Lung (tissue), 12 donors: ENCODE measurements around the gene ACACA. TPM values are rescaled to one million over a fixed set of nuclear protein-coding genes. Genes with fewer than 3 reads are reported as not detected.

Experiments used
- ATAC-seq: fragments of 200-7000 bp; cut with Tn5 transposase; one replicate; pipeline ENCODE4 v1.9.1; 2020; ENCODE audit warnings: moderate number of reproducible peaks; ENCODE audit not compliant: insufficient read depth, low FRiP score
- DNase-seq, 3 donors: peaks; one replicate each; pipeline ENCODE4 v3.0.0-alpha.2; 2013 to 2017
- H3K27ac ChIP-seq, 2 donors: one replicate each; pipeline ENCODE4 v1.5.1; 2013; ENCODE audit warnings: mild to moderate bottlenecking in 2 of 2, moderate library complexity in 2 of 2, control low read depth in 1 of 2, inconsistent platforms in 1 of 2, low read depth in 1 of 2, low read length in 1 of 2
- H3K27me3 ChIP-seq, 3 donors: one replicate each; pipeline ENCODE4 v1.5.1; 2013; ENCODE audit warnings: low read length in 2 of 3; ENCODE audit not compliant: control insufficient read depth in 3 of 3, insufficient read depth in 3 of 3
- H3K36me3 ChIP-seq, 4 donors: one replicate each; pipeline ENCODE4 v1.5.1; 2013; ENCODE audit warnings: low read length in 4 of 4, mild to moderate bottlenecking in 1 of 4, moderate library complexity in 1 of 4; ENCODE audit not compliant: control insufficient read depth in 4 of 4, insufficient read depth in 4 of 4
- H3K4me1 ChIP-seq, 5 donors: one replicate each; pipeline ENCODE4 v1.5.1; 2013; ENCODE audit warnings: low read length in 5 of 5, mild to moderate bottlenecking in 2 of 5, moderate library complexity in 1 of 5; ENCODE audit not compliant: control insufficient read depth in 5 of 5, insufficient read depth in 5 of 5
- H3K4me3 ChIP-seq: one replicate; pipeline ENCODE4 v1.5.1; 2013; ENCODE audit warnings: mild to moderate bottlenecking, control low read depth, moderate library complexity
- H3K9ac ChIP-seq, 2 donors: one replicate each; pipeline ENCODE4 v1.5.1; 2013; ENCODE audit warnings: low read length in 2 of 2, control low read depth in 1 of 2; ENCODE audit not compliant: insufficient read depth in 1 of 2
- H3K9me3 ChIP-seq, 4 donors: one replicate each; pipeline ENCODE4 v1.5.1; 2013; ENCODE audit warnings: low read length in 3 of 4, mild to moderate bottlenecking in 1 of 4, moderate library complexity in 1 of 4; ENCODE audit not compliant: control insufficient read depth in 4 of 4, insufficient read depth in 3 of 4
- WGBS, 2 donors: extraction: QIAGEN DNeasy Blood & Tissue Kit; methylation state at CpG; one replicate each; pipeline ENCODE4 v1.1.7; 2013; 5-methylcytosine and 5-hydroxymethylcytosine counted together
- polyA plus RNA-seq, 2 donors: library from polyadenylated mRNA; stranded (reverse); fragments of 200-250 nt; gene quantifications; one replicate each; pipeline ENCODE4 v1.2.1, GENCODE V29; 2013
- total RNA-seq, 2 donors: library from RNA; depleted of rRNA in 1 of 2; stranded (reverse); fragments of >200 nt in 1 of 2; gene quantifications; one replicate each; pipeline ENCODE4 v1.2.1, GENCODE V29; 2014 to 2021
- TF ChIP-seq, protein P1 (sequence below): IDR thresholded peaks from 2 replicates; pipeline ENCODE4 v1.5.1; 2012; ENCODE audit warnings: mild to moderate bottlenecking; ENCODE audit errors: control extremely low read depth, extremely low read depth
- donor health status: control.
- donor health status: control.
- donor health status: Bipolar disorder and iron deficiency.
- donor health status: healthy.
- donor health status: DM: yes; HTN: yes; CAD: no.

The ACACA gene
- total and polyA plus RNA-seq, 4 donors, result 26.0 to 111 (median 55.6) TPM

GRCh38 chr17:37299257-37299980, 107.2 kb downstream of the ACACA start:
- Histone ChIP-seq H3K36me3 (no peaks in the 10 kb centered on the region), H3K27ac (peak overlapping the region in 1 of 2 donors; percentile 43), H3K9ac (peak overlapping the region in 1 of 2 donors; percentile 16), H3K4me1 (peaks cover 4 to 18% (median 8%) of the 10 kb centered on the region in 5 donors), H3K4me3 (no peak overlapping the region), H3K27me3 (no peaks in the 10 kb centered on the region), H3K9me3 (no peaks in the 10 kb centered on the region)
- TF ChIP-seq, protein P1, sequence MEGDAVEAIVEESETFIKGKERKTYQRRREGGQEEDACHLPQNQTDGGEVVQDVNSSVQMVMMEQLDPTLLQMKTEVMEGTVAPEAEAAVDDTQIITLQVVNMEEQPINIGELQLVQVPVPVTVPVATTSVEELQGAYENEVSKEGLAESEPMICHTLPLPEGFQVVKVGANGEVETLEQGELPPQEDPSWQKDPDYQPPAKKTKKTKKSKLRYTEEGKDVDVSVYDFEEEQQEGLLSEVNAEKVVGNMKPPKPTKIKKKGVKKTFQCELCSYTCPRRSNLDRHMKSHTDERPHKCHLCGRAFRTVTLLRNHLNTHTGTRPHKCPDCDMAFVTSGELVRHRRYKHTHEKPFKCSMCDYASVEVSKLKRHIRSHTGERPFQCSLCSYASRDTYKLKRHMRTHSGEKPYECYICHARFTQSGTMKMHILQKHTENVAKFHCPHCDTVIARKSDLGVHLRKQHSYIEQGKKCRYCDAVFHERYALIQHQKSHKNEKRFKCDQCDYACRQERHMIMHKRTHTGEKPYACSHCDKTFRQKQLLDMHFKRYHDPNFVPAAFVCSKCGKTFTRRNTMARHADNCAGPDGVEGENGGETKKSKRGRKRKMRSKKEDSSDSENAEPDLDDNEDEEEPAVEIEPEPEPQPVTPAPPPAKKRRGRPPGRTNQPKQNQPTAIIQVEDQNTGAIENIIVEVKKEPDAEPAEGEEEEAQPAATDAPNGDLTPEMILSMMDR, result no peak
- WGBS, 2 donors, result 36 to 66% methylated on average over 7 of the region's 7 CpGs
- DNase-seq, result peak in 1 of 3 donors; percentile 46
- ATAC-seq, result no peak

GRCh38 chr17:37295888-37296287, 110.7 kb downstream of the ACACA start:
- H3K27me3 ChIP-seq, result no peaks in the 10 kb centered on the region
- H3K4me3 ChIP-seq, result no peak overlapping the region
- H3K9ac ChIP-seq, result no peak overlapping the region
- no peak for ATAC-seq
- no peaks in the 10 kb centered on the region for H3K9me3 ChIP-seq
- H3K4me1 ChIP-seq, result peaks cover 4 to 37% (median 11%) of the 10 kb centered on the region in 5 donors
- DNase-seq, result no peak
- TF ChIP-seq, protein P1, result no peak
- no peak overlapping the region for H3K27ac ChIP-seq
- WGBS, 2 donors, result 91 to 93% methylated on average over 2 of the region's 2 CpGs
- no peaks in the 10 kb centered on the region for H3K36me3 ChIP-seq

- WGBS, 2 donors, result 88 to 92% methylated on average over 4 of the region's 4 CpGs
- Histone ChIP-seq H3K4me3 (no peak overlapping the region), H3K9me3 (no peaks in the 10 kb centered on the region), H3K27ac (no peak overlapping the region), H3K4me1 (peaks cover 4 to 34% (median 10%) of the 10 kb centered on the region in 5 donors), H3K36me3 (no peaks in the 10 kb centered on the region), H3K9ac (no peak overlapping the region), H3K27me3 (no peaks in the 10 kb centered on the region)
- DNase-seq, result no peak
- no peak for ATAC-seq
- TF ChIP-seq, protein P1, result no peak
Measured at GRCh38 chr17:37294888-37295287, 111.7 kb downstream of the ACACA start.
